GM19043 (cell line): Measurements from ENCODE around the gene APAF1.

Source experiments
- ATAC-seq: cut with Tn5 transposase; IDR thresholded peaks from one replicate; pipeline ENCODE4 v1.9.1; 2021; ENCODE audit warnings: low read depth; ENCODE audit not compliant: unreplicated experiment

APAF1 gene

DNA sequence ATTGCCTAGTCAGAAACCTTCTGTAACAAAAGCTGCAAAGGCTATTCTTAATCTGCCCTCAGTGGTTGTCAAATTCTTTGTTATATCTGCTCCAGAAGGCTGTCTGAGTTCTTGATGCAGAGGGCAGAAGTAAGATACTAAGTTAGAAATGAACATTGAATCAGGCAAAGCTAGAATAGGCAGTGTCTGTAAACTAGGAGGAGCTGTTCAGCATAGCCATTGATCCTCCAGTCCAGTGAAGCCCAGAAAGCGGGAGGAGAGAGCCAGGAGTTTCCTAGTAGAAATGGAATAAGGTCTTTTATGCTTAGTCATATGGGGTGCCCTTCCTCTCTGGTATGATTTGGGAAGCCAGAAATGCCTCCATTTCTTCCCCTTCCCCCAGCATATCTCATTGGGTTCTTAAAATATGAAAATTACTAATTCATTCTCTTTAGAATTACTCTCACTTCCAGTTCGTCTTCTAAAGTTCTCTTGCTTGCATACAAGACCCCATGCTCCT, 76.2 kb downstream of the APAF1 start:
- ATAC-seq: no peak

DNA sequence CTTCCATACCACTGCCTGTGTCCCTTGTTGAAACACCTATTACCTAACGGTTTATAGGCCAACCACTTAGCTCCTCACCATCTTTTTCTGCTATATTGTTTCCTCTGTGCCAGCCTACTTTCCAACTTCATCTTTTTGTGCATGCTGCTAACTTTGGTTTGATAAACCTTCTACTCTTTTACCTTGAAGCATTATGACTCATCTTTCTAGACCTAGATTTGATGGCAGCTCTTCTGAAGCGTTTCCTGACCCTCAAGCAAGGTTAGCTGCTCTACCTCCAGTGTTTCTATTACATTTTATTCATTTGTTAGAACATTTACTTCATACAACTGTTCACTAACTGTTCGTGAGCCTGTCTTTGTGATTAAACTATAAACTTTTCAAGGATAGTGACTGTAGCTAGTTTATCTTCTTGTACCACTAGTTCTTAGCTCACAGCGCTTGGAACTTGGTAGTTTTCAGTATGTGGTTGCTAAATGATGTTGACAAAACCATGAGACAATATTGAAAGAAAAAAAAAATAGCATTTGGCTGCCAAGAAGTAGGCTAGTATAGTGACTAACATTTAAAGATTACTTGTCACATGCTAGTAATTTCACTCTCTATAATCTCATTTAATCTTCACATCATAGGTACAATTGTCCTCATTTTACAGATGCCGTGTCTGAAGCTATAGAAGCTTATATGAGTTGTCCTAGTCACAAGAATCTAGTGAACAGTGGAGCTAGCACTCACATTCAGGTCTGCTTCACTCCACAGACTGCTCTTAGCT, 79.5 kb downstream of the APAF1 start:
- ATAC-seq: no peak

GRCh38 chr12:98725476-98726247, 80.6 kb downstream of the APAF1 start:
- peak; percentile 90 for ATAC-seq

GRCh38 chr12:98727196-98727595, 82.1 kb downstream of the APAF1 start:
- no peak for ATAC-seq

- ATAC-seq: no peak
Measured at GRCh38 chr12:98730412-98730811, 85.3 kb downstream of the APAF1 start.

GRCh38 chr12:98733667-98734350, 88.7 kb downstream of the APAF1 start:
- no peak for ATAC-seq

DNA sequence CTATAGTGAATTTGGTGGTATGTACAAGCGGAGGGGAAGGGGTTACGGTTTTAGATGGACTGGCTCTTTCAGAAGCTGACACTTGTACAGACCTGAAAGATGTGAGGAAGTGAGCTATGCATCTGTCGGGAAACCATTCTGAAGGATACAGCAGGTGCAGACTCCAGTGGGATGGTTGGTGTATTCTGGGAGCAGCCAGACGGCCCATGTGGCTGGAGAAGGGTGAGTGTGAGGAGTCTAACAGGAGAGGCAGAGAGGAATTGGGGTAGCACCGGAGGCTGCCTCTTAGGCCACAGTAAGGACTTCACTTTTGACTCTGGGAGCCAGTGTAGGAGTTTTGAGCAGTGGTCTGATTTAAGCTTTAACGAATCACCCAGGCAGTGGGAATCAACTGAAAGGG, 90.7 kb downstream of the APAF1 start:
- ATAC-seq: no peak

GRCh38 chr12:98736352-98737321, 91.5 kb downstream of the APAF1 start:
- ATAC-seq: no peak

- no peak for ATAC-seq
Measured at GRCh38 chr12:98737322-98737712, 92.2 kb downstream of the APAF1 start.

- ATAC-seq: no peak
Measured at GRCh38 chr12:98738002-98738401, 92.9 kb downstream of the APAF1 start.

DNA sequence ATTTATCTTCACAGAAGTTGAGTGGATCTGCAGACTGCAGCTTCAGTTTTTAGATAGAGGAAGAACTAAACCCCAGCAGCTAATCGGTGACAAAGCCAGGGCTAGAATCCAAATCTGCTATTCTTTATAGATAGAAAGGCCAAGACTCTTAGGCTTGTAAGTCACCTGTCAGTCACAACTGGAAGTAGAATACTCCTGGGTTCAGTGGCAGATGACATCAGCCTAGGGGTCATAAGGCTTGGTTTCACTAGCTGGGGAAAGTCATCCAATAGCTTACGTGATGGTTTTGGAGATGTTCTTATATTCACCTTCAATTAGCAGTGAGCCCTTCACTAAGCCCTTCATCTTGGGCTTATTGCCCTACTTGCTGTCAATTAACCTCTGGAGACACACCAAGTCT, 93.4 kb downstream of the APAF1 start:
- no peak for ATAC-seq

DNA sequence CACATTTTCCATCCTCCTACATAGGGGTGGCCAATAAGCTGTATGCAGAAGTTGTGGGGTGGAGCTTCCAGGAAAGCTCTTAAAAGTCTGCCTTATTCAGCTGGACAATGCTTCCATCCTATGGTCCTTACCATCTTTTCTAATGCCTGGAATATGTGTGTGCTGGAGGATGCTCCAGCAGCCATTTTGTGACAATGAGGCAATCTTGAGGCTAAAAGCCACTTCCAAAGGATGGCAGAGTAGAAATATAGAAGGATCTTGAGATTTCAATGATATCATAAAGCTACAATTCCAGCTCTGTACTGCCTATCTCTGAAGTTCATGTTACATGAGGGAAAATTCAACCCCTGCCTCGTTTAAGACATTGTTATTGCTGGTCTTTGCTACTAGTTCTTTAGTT, 95.7 kb downstream of the APAF1 start:
- ATAC-seq: no peak

- no peak for ATAC-seq
Measured at GRCh38 chr12:98741196-98741555, 96.1 kb downstream of the APAF1 start.

- ATAC-seq: no peak
Measured at GRCh38 chr12:98741556-98742265, 96.6 kb downstream of the APAF1 start.

DNA sequence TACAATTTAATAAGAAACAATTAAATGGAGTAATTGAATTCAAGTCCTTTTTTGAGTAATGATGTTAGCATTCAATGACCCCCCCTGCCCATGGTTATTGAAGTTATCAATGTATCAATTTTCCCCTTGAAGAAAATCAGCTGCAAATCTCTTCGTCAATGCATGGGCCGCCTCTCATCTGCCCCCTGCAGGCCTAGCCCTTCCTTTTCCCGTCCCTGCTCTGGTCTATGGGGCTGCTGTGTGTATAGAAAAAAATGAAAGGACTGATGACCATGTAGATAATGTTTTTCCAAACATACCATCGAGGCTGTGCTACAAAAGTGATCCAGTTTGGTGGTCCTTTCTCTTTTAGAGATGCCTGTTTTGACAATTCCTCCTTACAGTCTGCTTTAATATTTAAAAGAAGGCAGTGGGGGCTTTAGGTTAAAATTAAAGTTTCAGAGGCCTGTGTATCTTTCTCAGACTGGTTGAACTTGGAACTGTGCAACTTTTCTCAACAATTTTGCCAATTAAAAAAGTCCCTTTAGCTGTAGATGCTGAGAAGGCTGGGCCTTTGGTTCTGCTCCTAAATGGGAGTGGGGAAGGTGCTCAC, 98.4 kb downstream of the APAF1 start:
- ATAC-seq: peak; percentile 62

- ATAC-seq: no peak
Measured at GRCh38 chr12:98744680-98745079, 99.6 kb downstream of the APAF1 start.

GRCh38 chr12:98745578-98746391, 100.7 kb downstream of the APAF1 start:
- ATAC-seq: no peak

- ATAC-seq: no peak
Measured at GRCh38 chr12:98748463-98748862, 103.4 kb downstream of the APAF1 start.
